HepG2 (cell line): Measurements from ENCODE around the gene CRTC2. TPM values are rescaled to one million over a fixed set of nuclear protein-coding genes. Genes with fewer than 3 reads are reported as not detected.
A peak's percentile ranks its signal among the peaks of the same experiment; 100 is the strongest.

Experiments used
- GMEB1 ChIP-seq: sonication (generic); formaldehyde crosslinking; IDR thresholded peaks from 2 replicates; pipeline ENCODE4 v1.5.1; 2020; ENCODE audit warnings: missing genetic modification reagents, mild to moderate bottlenecking, borderline replicate concordance
- KAT7 ChIP-seq: IDR thresholded peaks from 2 replicates; pipeline ENCODE4 v1.6.1; 2018; ENCODE audit warnings: borderline replicate concordance, missing compliant biosample characterization
- MAF1 ChIP-seq: sonication (generic); formaldehyde crosslinking; IDR thresholded peaks from 2 replicates; pipeline ENCODE4 v1.5.0; 2020; ENCODE audit warnings: missing genetic modification reagents, borderline replicate concordance
- MAX ChIP-seq: IDR thresholded peaks from 2 replicates; pipeline ENCODE4 v1.6.1; 2012; ENCODE audit warnings: inconsistent platforms
- NR2F1 ChIP-seq, 2 experiments: fragments of 450-650 bp in 1 of 2; formaldehyde crosslinking in 1 of 2; IDR thresholded peaks; 2 replicates each; pipeline versions ENCODE4 v1.5.0 to v1.6.1; 2016 to 2020; ENCODE audit warnings: mild to moderate bottlenecking in 1 of 2, missing compliant biosample characterization in 1 of 2, missing genetic modification reagents in 1 of 2, moderate library complexity in 1 of 2
- PAX8 ChIP-seq: sonication (generic); formaldehyde crosslinking; IDR thresholded peaks from 2 replicates; pipeline ENCODE4 v1.8.0; 2022; ENCODE audit warnings: mild to moderate bottlenecking, missing genetic modification reagents, borderline replicate concordance
- RAD21 ChIP-seq: fragments of 450-650 bp; formaldehyde crosslinking; IDR thresholded peaks from 2 replicates; pipeline ENCODE4 v1.5.0; 2020; ENCODE audit warnings: mild to moderate bottlenecking
- ZBTB14 ChIP-seq: sonication (generic); formaldehyde crosslinking; IDR thresholded peaks from 2 replicates; pipeline ENCODE4 v1.4.0; 2020; ENCODE audit warnings: missing genetic modification reagents
- ZBTB7B ChIP-seq: sonication (generic); formaldehyde crosslinking; IDR thresholded peaks from 2 replicates; pipeline ENCODE4 v1.4.0; 2020; ENCODE audit warnings: missing genetic modification reagents
- ZNF274 ChIP-seq: sonication (generic); formaldehyde crosslinking; IDR thresholded peaks from 2 replicates; pipeline ENCODE4 v1.5.1; 2020; ENCODE audit warnings: mild to moderate bottlenecking, missing genetic modification reagents
- ZNF44 ChIP-seq: sonication (generic); formaldehyde crosslinking; IDR thresholded peaks from 2 replicates; pipeline ENCODE4 v1.5.1; 2020; ENCODE audit warnings: mild to moderate bottlenecking, missing genetic modification reagents
- ZNF549 ChIP-seq: sonication (generic); formaldehyde crosslinking; IDR thresholded peaks from 2 replicates; pipeline ENCODE4 v1.5.0; 2020; ENCODE audit warnings: missing genetic modification reagents
- ZNF672 ChIP-seq: sonication (generic); formaldehyde crosslinking; IDR thresholded peaks from 2 replicates; pipeline ENCODE4 v1.8.1; 2022; ENCODE audit warnings: missing genetic modification reagents
- ZNF770 ChIP-seq: sonication (generic); formaldehyde crosslinking; IDR thresholded peaks from 2 replicates; pipeline ENCODE4 v1.5.0; 2020; ENCODE audit warnings: mild to moderate bottlenecking, missing genetic modification reagents
- ZNF782 ChIP-seq: sonication (generic); formaldehyde crosslinking; IDR thresholded peaks from 2 replicates; pipeline ENCODE4 v1.4.0; 2020; ENCODE audit warnings: missing genetic modification reagents, mild to moderate bottlenecking, borderline replicate concordance
- ZNF790 ChIP-seq: sonication (generic); formaldehyde crosslinking; IDR thresholded peaks from 2 replicates; pipeline ENCODE4 v1.8.0; 2022; ENCODE audit warnings: missing genetic modification reagents, mild to moderate bottlenecking, borderline replicate concordance
- ZNF800 ChIP-seq: sonication (generic); formaldehyde crosslinking; IDR thresholded peaks from 2 replicates; pipeline ENCODE4 v1.4.0; 2020; ENCODE audit warnings: missing genetic modification reagents
- ZNF816 ChIP-seq: sonication (generic); formaldehyde crosslinking; IDR thresholded peaks from 2 replicates; pipeline ENCODE4 v1.8.0; 2022; ENCODE audit warnings: missing genetic modification reagents, mild to moderate bottlenecking, borderline replicate concordance
- ZSCAN12 ChIP-seq: sonication (generic); formaldehyde crosslinking; IDR thresholded peaks from 2 replicates; pipeline ENCODE4 v1.9.0; 2021; ENCODE audit warnings: mild to moderate bottlenecking, missing genetic modification reagents
- polyA plus RNA-seq, 8 experiments: library from polyadenylated mRNA; depleted of rRNA in 3 of 8; stranded (reverse) in 7 of 8; unstranded in 1 of 8; fragments of >200 nt; fragmentation: Illumina TruSeq in 4 of 8; extraction: Trizol in 4 of 8; gene quantifications; 2 replicates each; pipeline versions ENCODE4 v1.2.1 to v1.2.3, GENCODE V29; 2011 to 2016; ENCODE audit warnings: low read depth in 4 of 8, missing spikeins in 1 of 8, mixed read lengths in 1 of 8; ENCODE audit not compliant: insufficient read depth in 1 of 8
- total RNA-seq, 5 experiments: library from RNA; depleted of rRNA; stranded (reverse); fragments of >200 nt; fragmentation: Illumina TruSeq; extraction: Trizol; gene quantifications; 2 replicates each; pipeline ENCODE4 v1.2.3, GENCODE V29; 2016; ENCODE audit warnings: low read depth in 1 of 5

Gene CRTC2
- total and polyA plus RNA-seq, 2 of the 13 experiments (the other 11 are each of a cell fraction or from before 2014, with no cell fraction given), result 6.1 to 26.7 TPM

- TF ChIP-seq ZNF800 (CRISPR knock-in tag) (peak; percentile 62; the same call in 1 of the 2 replicates), ZNF782 (no peak), NR2F1 (CRISPR knock-in tag; IDR thresholded peaks at IDR 0.05) (peak; percentile 21 to 42; a peak in 1 of 4 replicates), ZSCAN12 (CRISPR knock-in tag) (no peak), ZNF274 (peak; percentile 39; the same call in 1 of the 2 replicates), ZBTB14 (CRISPR knock-in tag) (0 out of 2 replicates have a peak, but pooled peaks have one; percentile 16), ZNF672 (CRISPR knock-in tag) (no peak), GMEB1 (CRISPR knock-in tag) (peak; percentile 80), KAT7 (CRISPR knock-in tag) (peak; percentile 86; the same call in 1 of the 2 replicates), ZNF790 (CRISPR knock-in tag) (peak; percentile 69; the same call in 1 of the 2 replicates), ZNF44 (no peak), ZBTB7B (CRISPR knock-in tag) (no peak), RAD21 (CRISPR knock-in tag) (0 out of 2 replicates have a peak, but pooled peaks have one; percentile 27), ZNF549 (CRISPR knock-in tag) (0 out of 2 replicates have a peak, but pooled peaks have one; percentile 44), MAX (peak; percentile 57; the same call in 1 of the 2 replicates), PAX8 (CRISPR knock-in tag) (0 out of 2 replicates have a peak, but pooled peaks have one; percentile 36), ZNF770 (CRISPR knock-in tag) (peak; percentile 90), MAF1 (CRISPR knock-in tag) (peak; percentile 75; the same call in 1 of the 2 replicates), ZNF816 (CRISPR knock-in tag) (peak; percentile 87)
Observed at GRCh38 chr1:153958111-153958960, at the start of gene CRTC2 (continued).
